Mesendoderm (in vitro differentiated cells): ENCODE results near the gene RAB28.

ENCODE experiments used
- DNase-seq: peaks from one replicate; pipeline ENCODE4 v3.0.0; 2013
- H2AK5ac ChIP-seq: 2 replicates; pipeline ENCODE4 v1.6.1; 2013; ENCODE audit warnings: low read length, inconsistent platforms
- H2BK120ac ChIP-seq: 2 replicates; pipeline ENCODE4 v1.6.1; 2013; ENCODE audit warnings: low read depth, mild to moderate bottlenecking, low read length, moderate library complexity, mixed read lengths
- H2BK15ac ChIP-seq: replicated peaks from 2 replicates; pipeline ENCODE4 v1.6.1; 2013; ENCODE audit warnings: low read depth, mild to moderate bottlenecking, moderate library complexity
- H2BK5ac ChIP-seq: 2 replicates; pipeline ENCODE4 v1.6.1; 2013; ENCODE audit warnings: low read length, inconsistent platforms
- H3K18ac ChIP-seq: 2 replicates; pipeline ENCODE4 v1.6.1; 2013; ENCODE audit warnings: mild to moderate bottlenecking, low read length, mixed read lengths
- H3K23ac ChIP-seq: one replicate; pipeline ENCODE4 v1.6.1; 2013; ENCODE audit warnings: low read length
- H3K27ac ChIP-seq: 2 replicates; pipeline ENCODE4 v1.5.1; 2013; ENCODE audit warnings: low read depth, mild to moderate bottlenecking, inconsistent platforms, low read length, moderate library complexity
- H3K27me3 ChIP-seq: 2 replicates; pipeline ENCODE4 v1.6.1; 2013; ENCODE audit warnings: low read length, control low read depth, mild to moderate bottlenecking, inconsistent platforms; ENCODE audit not compliant: insufficient read depth, poor library complexity
- H3K36me3 ChIP-seq: 2 replicates; pipeline ENCODE4 v1.6.1; 2013; ENCODE audit warnings: low read length, inconsistent platforms; ENCODE audit not compliant: control insufficient read depth, insufficient read depth
- H3K4ac ChIP-seq: one replicate; pipeline ENCODE4 v1.6.1; 2013; ENCODE audit warnings: low read depth, mild to moderate bottlenecking, low read length, moderate library complexity
- H3K4me1 ChIP-seq: 2 replicates; pipeline ENCODE4 v1.6.1; 2013; ENCODE audit warnings: low read depth, low read length, inconsistent platforms; ENCODE audit not compliant: control insufficient read depth
- H3K4me2 ChIP-seq: 2 replicates; pipeline ENCODE4 v1.6.1; 2013; ENCODE audit warnings: low read length
- H3K4me3 ChIP-seq: 2 replicates; pipeline ENCODE4 v1.5.1; 2013; ENCODE audit warnings: mild to moderate bottlenecking, low read length
- H3K56ac ChIP-seq: one replicate; pipeline ENCODE4 v1.6.1; 2013; ENCODE audit warnings: low read length
- H3K79me1 ChIP-seq: 2 replicates; pipeline ENCODE4 v1.6.1; 2013; ENCODE audit warnings: low read length, inconsistent platforms
- H3K79me2 ChIP-seq: 2 replicates; pipeline ENCODE4 v1.6.1; 2013; ENCODE audit warnings: mild to moderate bottlenecking, low read length; ENCODE audit not compliant: control insufficient read depth, insufficient read depth
- H3K9ac ChIP-seq: 2 replicates; pipeline ENCODE4 v1.6.1; 2013; ENCODE audit warnings: low read length, inconsistent platforms
- H4K5ac ChIP-seq: one replicate; pipeline ENCODE4 v1.6.1; 2013; ENCODE audit warnings: low read length
- H4K8ac ChIP-seq: one replicate; pipeline ENCODE4 v1.6.1; 2013; ENCODE audit warnings: low read depth, mild to moderate bottlenecking, control low read depth, low read length, moderate library complexity
- WGBS: extraction: QIAGEN DNeasy Blood & Tissue Kit; methylation state at CpG from one replicate; pipeline ENCODE4 v1.1.7; 2013; ENCODE audit warnings: low lambda C conversion rate, missing lambda C conversion rate; ENCODE audit not compliant: insufficient coverage; ENCODE audit errors: extremely low coverage; 5-methylcytosine and 5-hydroxymethylcytosine counted together

RAB28 gene

GRCh38 chr4:13436962-13437361 lies 47.2 kb downstream of the RAB28 start:
- H3K27me3 ChIP-seq: no peaks in the 10 kb centered on the region
- H3K4me3 ChIP-seq: no peak overlapping the region
- H2BK120ac ChIP-seq: no peak overlapping the region
- H3K79me2 ChIP-seq: no peaks in the 10 kb centered on the region
- no peak overlapping the region for H2BK15ac ChIP-seq
- H2AK5ac ChIP-seq: no peak overlapping the region
- no peak overlapping the region for H3K4ac ChIP-seq
- H3K9ac ChIP-seq: no peak overlapping the region
- no peak for DNase-seq
- no peak overlapping the region for H3K18ac ChIP-seq
- no CpG with 5 or more reads among the region's 2 CpGs for WGBS
- no peak overlapping the region for H3K23ac ChIP-seq
- H4K5ac ChIP-seq: no peak overlapping the region
- no peaks in the 10 kb centered on the region for H3K36me3 ChIP-seq
- no peak overlapping the region for H4K8ac ChIP-seq
- H3K4me1 ChIP-seq: no peaks in the 10 kb centered on the region
- no peak overlapping the region for H3K4me2 ChIP-seq
- no peak overlapping the region for H2BK5ac ChIP-seq
- no peaks in the 10 kb centered on the region for H3K79me1 ChIP-seq
- no peak overlapping the region for H3K27ac ChIP-seq
- H3K56ac ChIP-seq: no peak overlapping the region

GRCh38 chr4:13432453-13432852 lies 51.7 kb downstream of the RAB28 start:
- no peak for DNase-seq

DNA sequence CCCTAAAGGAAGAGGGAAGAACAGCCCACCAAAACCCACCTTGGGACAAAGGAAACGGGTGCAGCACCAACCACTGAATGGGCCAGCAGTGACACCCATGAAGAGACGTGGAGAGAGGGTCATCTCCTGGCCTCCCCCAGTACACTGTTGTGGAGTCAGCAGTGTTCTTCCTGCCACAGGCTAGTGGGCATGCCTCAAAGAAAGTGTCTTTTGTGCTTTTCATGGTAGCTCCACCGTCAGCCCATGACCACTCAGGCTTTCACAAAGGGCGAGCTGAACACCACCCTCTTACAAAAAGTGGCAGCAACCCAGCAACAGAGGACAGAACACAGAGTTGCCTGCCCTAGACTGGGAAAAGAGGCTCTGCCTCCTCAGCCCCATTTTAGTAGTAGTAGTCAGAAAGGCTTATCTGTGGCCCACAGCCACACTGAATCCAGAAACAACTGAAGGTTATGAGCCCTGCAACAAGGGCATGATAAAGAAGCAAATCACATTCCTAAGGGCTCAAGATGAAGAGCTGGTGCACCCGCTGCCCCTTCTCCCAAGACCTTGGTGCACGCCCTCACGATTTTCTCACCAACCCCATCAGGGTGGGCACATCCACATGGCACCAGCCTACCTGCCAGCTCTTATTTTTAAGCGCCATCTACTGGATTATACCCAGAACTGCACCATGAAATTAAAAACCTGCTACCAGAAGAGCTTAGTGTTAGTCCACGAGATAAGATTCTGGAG lies 53.1 kb downstream of the RAB28 start:
- no peak overlapping the region for H3K56ac ChIP-seq
- no peak overlapping the region for H3K4me3 ChIP-seq
- no peak overlapping the region for H3K9ac ChIP-seq
- no peak overlapping the region for H2BK15ac ChIP-seq
- no peak overlapping the region for H4K8ac ChIP-seq
- H3K4me2 ChIP-seq: no peak overlapping the region
- no CpG with 5 or more reads among the region's 9 CpGs for WGBS
- H4K5ac ChIP-seq: no peak overlapping the region
- no peak overlapping the region for H2BK5ac ChIP-seq
- H2AK5ac ChIP-seq: no peak overlapping the region
- no peaks in the 10 kb centered on the region for H3K79me2 ChIP-seq
- H2BK120ac ChIP-seq: no peak overlapping the region
- peak; percentile 66 for DNase-seq
- H3K79me1 ChIP-seq: peaks cover 10% of the 10 kb centered on the region
- no peaks in the 10 kb centered on the region for H3K36me3 ChIP-seq
- H3K27ac ChIP-seq: no peak overlapping the region
- no peaks in the 10 kb centered on the region for H3K27me3 ChIP-seq
- no peak overlapping the region for H3K23ac ChIP-seq
- no peak overlapping the region for H3K18ac ChIP-seq
- H3K4ac ChIP-seq: no peak overlapping the region
- H3K4me1 ChIP-seq: no peaks in the 10 kb centered on the region

More at GRCh38 chr4:13432453-13432852, 51.7 kb downstream of the RAB28 start:
- Histone ChIP-seq H3K4ac (no peak overlapping the region), H3K4me1 (no peaks in the 10 kb centered on the region), H4K5ac (no peak overlapping the region), H3K18ac (no peak overlapping the region), H2BK120ac (no peak overlapping the region), H3K36me3 (no peaks in the 10 kb centered on the region), H3K4me2 (no peak overlapping the region), H2BK5ac (no peak overlapping the region), H3K79me1 (peaks cover 10% of the 10 kb centered on the region), H3K9ac (no peak overlapping the region), H3K79me2 (no peaks in the 10 kb centered on the region), H3K56ac (no peak overlapping the region), H3K23ac (no peak overlapping the region), H3K27ac (no peak overlapping the region), H2AK5ac (no peak overlapping the region), H3K4me3 (no peak overlapping the region), H3K27me3 (no peaks in the 10 kb centered on the region), H4K8ac (no peak overlapping the region), H2BK15ac (no peak overlapping the region)
- WGBS: no CpG with 5 or more reads among the region's 1 CpG

DNA sequence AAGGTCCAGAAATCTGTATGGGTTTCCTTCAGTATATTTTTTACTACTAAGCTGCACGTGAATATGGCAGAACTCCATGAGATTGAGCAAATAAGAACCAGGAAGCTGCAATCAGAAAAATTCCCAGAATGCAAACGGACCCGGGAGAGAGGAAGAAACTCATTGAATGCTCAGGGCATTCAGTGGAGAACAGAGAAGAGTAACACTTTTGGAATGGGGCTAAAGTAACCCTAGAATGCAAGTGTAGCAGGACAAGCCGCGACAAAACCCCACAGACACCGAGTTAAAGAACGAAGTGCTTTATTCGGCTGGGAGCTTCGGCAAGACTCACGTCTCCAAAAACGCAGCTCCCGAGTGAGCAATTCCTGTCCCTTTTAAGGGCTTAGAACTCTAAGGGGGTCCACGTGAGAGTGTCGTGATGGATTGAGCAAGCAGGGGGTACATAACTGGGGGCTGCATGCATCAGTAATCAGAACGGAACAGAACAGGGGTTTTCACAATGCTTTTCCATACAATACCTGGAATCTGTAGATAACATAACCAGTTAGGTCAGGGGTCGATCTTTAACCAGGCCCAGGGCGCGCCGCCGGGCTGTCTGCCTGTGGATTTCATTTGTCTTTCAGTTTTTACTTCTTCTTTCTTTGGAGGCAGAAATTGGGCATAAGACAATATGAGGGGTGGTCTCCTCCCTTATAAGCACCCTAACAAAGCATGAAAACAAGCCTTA lies 56.4 kb downstream of the RAB28 start:
- Histone ChIP-seq H3K4ac (no peak overlapping the region), H3K4me2 (no peak overlapping the region), H3K23ac (no peak overlapping the region), H3K9ac (no peak overlapping the region), H3K56ac (no peak overlapping the region), H3K4me1 (no peaks in the 10 kb centered on the region), H3K36me3 (no peaks in the 10 kb centered on the region), H4K5ac (no peak overlapping the region), H3K4me3 (no peak overlapping the region), H3K27me3 (no peaks in the 10 kb centered on the region), H3K79me2 (no peaks in the 10 kb centered on the region), H2BK120ac (no peak overlapping the region), H4K8ac (peak overlapping the region; percentile 76), H3K18ac (peak overlapping the region; percentile 75), H3K27ac (peak overlapping the region; percentile 31), H2AK5ac (no peak overlapping the region), H2BK5ac (no peak overlapping the region), H2BK15ac (no peak overlapping the region), H3K79me1 (peaks cover 10% of the 10 kb centered on the region)
- no CpG with 5 or more reads among the region's 20 CpGs for WGBS
- DNase-seq: peak; percentile 59

- Histone ChIP-seq H3K4me2 (no peak overlapping the region), H4K5ac (no peak overlapping the region), H3K4me3 (no peak overlapping the region), H3K27me3 (no peaks in the 10 kb centered on the region), H3K23ac (no peak overlapping the region), H3K79me1 (no peaks in the 10 kb centered on the region), H4K8ac (no peak overlapping the region), H3K56ac (no peak overlapping the region), H3K4me1 (no peaks in the 10 kb centered on the region), H3K36me3 (no peaks in the 10 kb centered on the region), H3K27ac (no peak overlapping the region), H2BK5ac (no peak overlapping the region), H3K9ac (no peak overlapping the region), H2BK15ac (no peak overlapping the region), H3K79me2 (no peaks in the 10 kb centered on the region), H2AK5ac (no peak overlapping the region), H2BK120ac (no peak overlapping the region), H3K4ac (no peak overlapping the region), H3K18ac (no peak overlapping the region)
- DNase-seq: no peak
- WGBS: no CpG with 5 or more reads among the region's 32 CpGs
Observed at GRCh38 chr4:13415068-13415785, 68.9 kb downstream of the RAB28 start.
